ENCODE measurements around the gene ADPRS. TPM values are rescaled to one million over a fixed set of nuclear protein-coding genes. Genes with fewer than 3 reads are reported as not detected.

ADPRS gene
- total RNA-seq, 1 experiment from 2014 or later = 27.8 TPM

GRCh38 chr1:36114371-36114770 lies 25.7 kb downstream of the ADPRS start:
- no peaks in the 10 kb centered on the region for H3K27me3 ChIP-seq (ENCODE audit: insufficient read depth, low read length)
- H2BK15ac ChIP-seq (ENCODE audit: low read depth, low read length) = no peak overlapping the region
- H2BK5ac ChIP-seq (ENCODE audit: insufficient read length, low read length) = no peak overlapping the region
- H3K79me1 ChIP-seq (ENCODE audit: insufficient read depth, low read depth, low read length, poor library complexity, severe bottlenecking) = no peaks in the 10 kb centered on the region
- Mint-ChIP-seq H3K9me3 (no peaks in the 10 kb centered on the region), H3K36me3 (ENCODE audit: insufficient read depth in 1 of 3, low read depth in 3 of 3) (no peaks in the 10 kb centered on the region), H3K27me3 (ENCODE audit: low read depth) (no peaks in the 10 kb centered on the region; the same call in none of the 2 replicates), H3K4me1 (peaks cover 5 to 25% of the 10 kb centered on the region in 2 experiments), H3K27ac (peak overlapping the region in 2 of 3 experiments; percentile 28 to 64; a peak in 2 of 7 replicates), H3K4me3 (no peak overlapping the region)
- no peak overlapping the region for H3K18ac ChIP-seq (ENCODE audit: insufficient read length, low read depth, low read length)
- no CpG with 5 or more reads among the region's 5 CpGs for WGBS (ENCODE audit: extremely low coverage, insufficient read length, low lambda C conversion rate)
- DNase-seq = no peak
- no peaks in the 10 kb centered on the region for H3K79me2 ChIP-seq (ENCODE audit: insufficient read depth, low read length)
- H3K27ac ChIP-seq (ENCODE audit: insufficient read length, low read depth, low read length) = no peak overlapping the region
- TF ChIP-seq CTCF (conservative IDR thresholded peaks at IDR 0.05) = no peak
- no peaks in the 10 kb centered on the region for H3K9me3 ChIP-seq (ENCODE audit: control insufficient read depth, low read depth, low read length)
- no peak overlapping the region for H3K4ac ChIP-seq (ENCODE audit: low read depth, low read length)
- no peak overlapping the region for H4K91ac ChIP-seq (ENCODE audit: insufficient read length, low read depth, low read length)
- no peak overlapping the region for H4K5ac ChIP-seq (ENCODE audit: insufficient read length, low read depth, low read length)
- H4K20me1 ChIP-seq (ENCODE audit: control insufficient read depth, insufficient read depth, insufficient read length) = no peaks in the 10 kb centered on the region
- H3K4me1 ChIP-seq (ENCODE audit: insufficient read depth, low read length) = no peaks in the 10 kb centered on the region
- no peak overlapping the region for H2BK20ac ChIP-seq (ENCODE audit: low read depth, low read length, poor library complexity, severe bottlenecking)
- H2BK12ac ChIP-seq (ENCODE audit: insufficient read length, low read depth, low read length) = no peak overlapping the region
- H3K56ac ChIP-seq (ENCODE audit: insufficient read length, low read depth, low read length) = no peak overlapping the region
- no peak overlapping the region for H3K23ac ChIP-seq (ENCODE audit: insufficient read length, low read depth, low read length)
- H3K23me2 ChIP-seq (ENCODE audit: insufficient read length, low read depth, low read length, poor library complexity, severe bottlenecking) = no peaks in the 10 kb centered on the region
- no peak overlapping the region for H2AK5ac ChIP-seq (ENCODE audit: insufficient read length, low read length)
- no peak overlapping the region for H3K9ac ChIP-seq (ENCODE audit: extremely low read depth, insufficient read length, low read length)
- no peak overlapping the region for H3T11ph ChIP-seq (ENCODE audit: low read length)
- no peak overlapping the region for H2BK120ac ChIP-seq (ENCODE audit: low read depth, low read length, poor library complexity, severe bottlenecking)
- H3K14ac ChIP-seq (ENCODE audit: insufficient read depth, low read length) = no peak overlapping the region
- H4K8ac ChIP-seq (replicated peaks; ENCODE audit: insufficient read length, low read depth, low read length) = no peak overlapping the region
- H3K4me2 ChIP-seq (ENCODE audit: insufficient read depth, insufficient read length, low read length) = no peak overlapping the region
- no peak overlapping the region for H2AFZ ChIP-seq (ENCODE audit: low read length)
